Progenitor cell of endocrine pancreas (in vitro differentiated cells): ENCODE measurements around the gene RASGRP1. TPM values are rescaled to one million over a fixed set of nuclear protein-coding genes. Genes with fewer than 3 reads are reported as not detected.
"Not testable (repeated sequence)": the region's sequence is repeated elsewhere in the genome, so short reads cannot be mapped to it uniquely, and the experiment has no call there.

Source experiments
- DNase-seq: peaks from one replicate; pipeline ENCODE4 v3.0.0; 2021; ENCODE audit warnings: low spot score; ENCODE audit not compliant: unreplicated experiment
- H3K27ac Mint-ChIP-seq: 2 replicates; pipeline ENCODE4 v1.8.0; 2021; ENCODE audit warnings: mild to moderate bottlenecking, moderate library complexity, mixed read lengths
- H3K27me3 Mint-ChIP-seq: 2 replicates; pipeline ENCODE4 v1.8.0; 2021; ENCODE audit warnings: mixed read lengths
- H3K36me3 Mint-ChIP-seq: 2 replicates; pipeline ENCODE4 v1.8.0; 2022; ENCODE audit warnings: mixed read lengths; ENCODE audit not compliant: insufficient read depth
- H3K4me1 Mint-ChIP-seq: 2 replicates; pipeline ENCODE4 v1.8.0; 2021; ENCODE audit warnings: low read depth, mixed read lengths
- H3K4me3 Mint-ChIP-seq: 2 replicates; pipeline ENCODE4 v1.8.0; 2021; ENCODE audit warnings: low read depth, mild to moderate bottlenecking, moderate library complexity, mixed read lengths
- H3K9me3 Mint-ChIP-seq: 2 replicates; pipeline ENCODE4 v1.8.0; 2021; ENCODE audit warnings: low read depth, mixed read lengths
- CTCF ChIP-seq: fragments of 200-600 bp; sonication (generic); IDR thresholded peaks from one replicate; pipeline ENCODE4 v1.5.0; 2021; ENCODE audit warnings: antibody characterized with exemption, mild to moderate bottlenecking; ENCODE audit not compliant: unreplicated experiment
- total RNA-seq: library from RNA; stranded (reverse); gene quantifications from 2 replicates; pipeline ENCODE4 v1.2.1, GENCODE V29; 2021

Gene RASGRP1
- total RNA-seq, 1 donor from 2014 or later, result 1.5 TPM

GRCh38 chr15:38588672-38589071, 24.1 kb upstream of the RASGRP1 start:
- Mint-ChIP-seq H3K27ac (no peak overlapping the region), H3K4me3 (no peak overlapping the region), H3K27me3 (peaks cover 55% of the 10 kb centered on the region), H3K36me3 (no peaks in the 10 kb centered on the region), H3K4me1 (peaks cover 16% of the 10 kb centered on the region), H3K9me3 (peaks cover 10% of the 10 kb centered on the region)
- no peak for TF ChIP-seq CTCF
- no peak for DNase-seq

GRCh38 chr15:38587214-38587613, 22.6 kb upstream of the RASGRP1 start:
- H3K4me3 Mint-ChIP-seq, result no peak overlapping the region
- H3K36me3 Mint-ChIP-seq, result no peaks in the 10 kb centered on the region
- peaks cover 10% of the 10 kb centered on the region for H3K9me3 Mint-ChIP-seq
- peaks cover 52% of the 10 kb centered on the region for H3K27me3 Mint-ChIP-seq
- TF ChIP-seq CTCF, result no peak
- DNase-seq, result no peak
- peaks cover 17% of the 10 kb centered on the region for H3K4me1 Mint-ChIP-seq
- no peak overlapping the region for H3K27ac Mint-ChIP-seq

GRCh38 chr15:38586005-38586404, 21.4 kb upstream of the RASGRP1 start:
- H3K27ac Mint-ChIP-seq, H3K36me3 Mint-ChIP-seq, H3K4me1 Mint-ChIP-seq, H3K9me3 Mint-ChIP-seq, DNase-seq, H3K4me3 Mint-ChIP-seq: not testable (repeated sequence)
- H3K27me3 Mint-ChIP-seq, result peaks cover 55% of the 10 kb centered on the region

GRCh38 chr15:38578626-38579025, 14.0 kb upstream of the RASGRP1 start:
- Mint-ChIP-seq H3K27me3 (peaks cover 71% of the 10 kb centered on the region), H3K4me1 (peaks cover 4% of the 10 kb centered on the region), H3K4me3 (no peak overlapping the region), H3K9me3 (no peaks in the 10 kb centered on the region), H3K27ac (no peak overlapping the region), H3K36me3 (no peaks in the 10 kb centered on the region)
- no peak for TF ChIP-seq CTCF
- no peak for DNase-seq

- Mint-ChIP-seq H3K4me1 (no peaks in the 10 kb centered on the region), H3K36me3 (no peaks in the 10 kb centered on the region), H3K4me3 (no peak overlapping the region), H3K27me3 (peaks cover 65% of the 10 kb centered on the region), H3K9me3 (no peaks in the 10 kb centered on the region), H3K27ac (no peak overlapping the region)
- DNase-seq, result no peak
- TF ChIP-seq CTCF, result no peak
These were observed 12.9 kb upstream of the RASGRP1 start for GRCh38 chr15:38577424-38577987.

GRCh38 chr15:38576837-38577236, 12.2 kb upstream of the RASGRP1 start:
- Mint-ChIP-seq H3K9me3 (no peaks in the 10 kb centered on the region), H3K4me1 (no peaks in the 10 kb centered on the region), H3K36me3 (no peaks in the 10 kb centered on the region), H3K27ac (no peak overlapping the region), H3K27me3 (peaks cover 67% of the 10 kb centered on the region), H3K4me3 (no peak overlapping the region)
- DNase-seq, result no peak
- TF ChIP-seq CTCF, result no peak
